Stimulated activated CD4-positive, alpha-beta T cell treated with anti-CD3 and anti-CD28 coated beads, Interleukin-2, amount 100 ng/mL, for 24 hours (primary cell): ENCODE results near the gene CIAO1.
"Not testable (repeated sequence)": the region's sequence is repeated elsewhere in the genome, so short reads cannot be mapped to it uniquely, and the experiment has no call there.

Source experiments
- DNase-seq, 2 donors: peaks; one replicate each; pipeline ENCODE4 v3.0.0-alpha.2; 2020

CIAO1 gene

GRCh38 chr2:96251721-96252292, 14.2 kb upstream of the CIAO1 start:
- no peak for DNase-seq

- no peak for DNase-seq
These were observed 13.5 kb upstream of the CIAO1 start for GRCh38 chr2:96252526-96252925.

GRCh38 chr2:96253006-96253405, 13.0 kb upstream of the CIAO1 start:
- DNase-seq, result no peak

- DNase-seq, result no peak
These were observed 11.5 kb upstream of the CIAO1 start for GRCh38 chr2:96254571-96254970.

- no peak for DNase-seq
These were observed 9.4 kb upstream of the CIAO1 start for GRCh38 chr2:96256611-96257113.

GRCh38 chr2:96257744-96258143, 8.3 kb upstream of the CIAO1 start:
- not testable (repeated sequence) for DNase-seq

- no peak for DNase-seq
These were observed 7.6 kb upstream of the CIAO1 start for GRCh38 chr2:96258166-96259022.

GRCh38 chr2:96259497-96259921, 6.5 kb upstream of the CIAO1 start:
- DNase-seq, result no peak

- DNase-seq, result peak; percentile 27 to 28
These were observed 5.4 kb upstream of the CIAO1 start for GRCh38 chr2:96260387-96261260.

- no peak for DNase-seq
These were observed 4.6 kb upstream of the CIAO1 start for GRCh38 chr2:96261328-96262003.

GRCh38 chr2:96262306-96262705, 3.7 kb upstream of the CIAO1 start:
- DNase-seq, result no peak

- DNase-seq, result no peak
These were observed 1.9 kb upstream of the CIAO1 start for GRCh38 chr2:96264086-96264485.

- DNase-seq, result peak in 1 of 2 donors; percentile 24
These were observed 1.2 kb upstream of the CIAO1 start for GRCh38 chr2:96264656-96265348.

- peak; percentile 41 to 50 for DNase-seq
These were observed 631 bp upstream of the CIAO1 start for GRCh38 chr2:96265349-96265839.

GRCh38 chr2:96267159-96267971, 1.3 kb downstream of the CIAO1 start:
- peak; percentile 52 to 60 for DNase-seq

GRCh38 chr2:96271995-96272394, 6.0 kb downstream of the CIAO1 start:
- DNase-seq, result no peak

GRCh38 chr2:96273763-96274162, 7.7 kb downstream of the CIAO1 start:
- DNase-seq, result no peak

GRCh38 chr2:96274355-96275056, 8.5 kb downstream of the CIAO1 start:
- DNase-seq, result no peak

GRCh38 chr2:96276787-96277499, 10.9 kb downstream of the CIAO1 start:
- DNase-seq, result no peak
